GM13976 (cell line): Measurements from ENCODE around the gene PRSS38.

Source experiments
- DNase-seq: peaks from one replicate; pipeline ENCODE4 v3.0.0; 2012; ENCODE audit warnings: low spot score
- CTCF ChIP-seq: IDR thresholded peaks from 2 replicates; pipeline ENCODE4 v1.5.1; 2012; ENCODE audit warnings: borderline replicate concordance, mild to moderate bottlenecking; ENCODE audit not compliant: insufficient read depth; ENCODE audit errors: extremely low read depth, missing control alignments, control extremely low read depth
- in situ Hi-C: fragments of 300-500 bp; cut with MboI; formaldehyde crosslinking; loops from one replicate; pipeline ENCODE4 v1.12.0; 2022; ENCODE audit warnings: low sequenced_read_pairs, mixed read lengths, inconsistent platforms; ENCODE audit not compliant: unreplicated experiment

PRSS38 gene

GRCh38 chr1:227824204-227824603 lies 8.7 kb downstream of the PRSS38 start:
- TF ChIP-seq CTCF: no peak
- in situ Hi-C loops: no loop called here
- no peak for DNase-seq

GRCh38 chr1:227828786-227829185 lies 13.3 kb downstream of the PRSS38 start:
- no peak for TF ChIP-seq CTCF
- DNase-seq: no peak
- in situ Hi-C loops: no loop called here

GRCh38 chr1:227838181-227838580 lies 22.7 kb downstream of the PRSS38 start:
- no peak for TF ChIP-seq CTCF
- DNase-seq: no peak
- in situ Hi-C loops: no loop called here

GRCh38 chr1:227841096-227841495 lies 25.6 kb downstream of the PRSS38 start:
- no peak for DNase-seq
- no peak for TF ChIP-seq CTCF
- in situ Hi-C loops: no loop called here

- TF ChIP-seq CTCF: no peak
- in situ Hi-C loops: no loop called here
- DNase-seq: no peak
These were observed 29.1 kb downstream of the PRSS38 start for GRCh38 chr1:227844320-227845146.

GRCh38 chr1:227845147-227845458 lies 29.6 kb downstream of the PRSS38 start:
- no peak for DNase-seq
- no peak for TF ChIP-seq CTCF
- in situ Hi-C loops: no loop called here
